H1 (cell line): ENCODE measurements around the gene TLR2. TPM values are rescaled to one million over a fixed set of nuclear protein-coding genes. Genes with fewer than 3 reads are reported as not detected.

ENCODE experiments used
- CHD1 ChIP-seq: IDR thresholded peaks from 2 replicates; pipeline ENCODE4 v1.6.1; 2012; ENCODE audit warnings: low read depth, low read length, improper control_type of control experiment
- JUND ChIP-seq: IDR thresholded peaks from 2 replicates; pipeline ENCODE4 v1.6.1; 2011; ENCODE audit warnings: mild to moderate bottlenecking, improper control_type of control experiment, low read length
- NANOG ChIP-seq: IDR thresholded peaks from 2 replicates; pipeline ENCODE4 v1.6.1; 2011; ENCODE audit warnings: low read length, low read depth, mild to moderate bottlenecking, inconsistent platforms; ENCODE audit not compliant: insufficient read depth, poor library complexity, severe bottlenecking
- TCF12 ChIP-seq: IDR thresholded peaks from 2 replicates; pipeline ENCODE4 v1.6.1; 2011; ENCODE audit warnings: low read depth, mild to moderate bottlenecking, low read length
- polyA plus RNA-seq, 7 experiments: library from polyadenylated mRNA; depleted of rRNA in 3 of 7; stranded (reverse) in 5 of 7; unstranded in 2 of 7; fragments of >200 nt in 5 of 7; fragments of 200-250 nt in 2 of 7; gene quantifications; 1 replicate in 5 of 7; 2 replicates in 1 of 7; 4 replicates in 1 of 7; pipeline versions ENCODE4 v1.2.1 to v1.2.3, GENCODE V29; 2011 to 2013; ENCODE audit warnings: missing spikeins in 2 of 7, mixed read lengths in 2 of 7
- total RNA-seq: library from RNA; stranded (reverse); fragmentation: NEBNext Ultra II Directional; extraction: Animal tissue kit (Norgen Biotek cat#: 25700); gene quantifications from 2 replicates; pipeline ENCODE4 v1.2.1, GENCODE V29; 2021
- TF ChIP-seq, protein P1 (sequence below): fragments of 300-600 bp; sonication (generic); IDR thresholded peaks from 2 replicates; pipeline ENCODE4 v1.7.1; 2012; ENCODE audit warnings: low read length, moderate library complexity, mild to moderate bottlenecking, inconsistent platforms; ENCODE audit not compliant: insufficient replicate concordance
- TF ChIP-seq, protein P2 (sequence below): IDR thresholded peaks from 2 replicates; pipeline ENCODE4 v1.6.1; 2011; ENCODE audit warnings: low read depth, mild to moderate bottlenecking, low read length; ENCODE audit not compliant: insufficient read depth
- TF ChIP-seq, protein P3 (sequence below): IDR thresholded peaks from 2 replicates; pipeline ENCODE4 v1.6.1; 2012; ENCODE audit warnings: low read length, inconsistent platforms

TLR2 gene
- total and polyA plus RNA-seq, 2 of the 8 experiments (the other 6 are each of a cell fraction or from before 2014, with no cell fraction given), result 1.3 TPM

DNA sequence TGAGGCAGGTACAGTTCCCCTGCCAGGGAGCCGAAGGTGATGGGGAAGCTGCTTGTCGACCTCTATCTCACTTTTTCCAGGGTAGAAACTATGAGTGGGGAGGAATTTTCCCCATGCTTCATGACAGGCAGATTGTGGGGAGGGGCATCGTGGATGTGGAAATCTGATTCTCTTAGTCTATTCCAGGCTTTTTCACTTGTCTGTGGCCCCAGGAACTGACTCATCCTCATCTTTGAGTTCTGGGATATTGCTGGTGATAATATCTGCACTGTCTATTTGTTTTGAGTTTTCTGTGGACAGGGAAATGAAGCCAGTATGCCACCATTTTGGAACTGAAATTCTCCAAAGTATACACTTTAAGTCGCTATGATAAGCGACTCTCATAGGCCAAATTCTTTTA lies 7.6 kb upstream of the TLR2 start (continued):
- TF ChIP-seq, protein P1, sequence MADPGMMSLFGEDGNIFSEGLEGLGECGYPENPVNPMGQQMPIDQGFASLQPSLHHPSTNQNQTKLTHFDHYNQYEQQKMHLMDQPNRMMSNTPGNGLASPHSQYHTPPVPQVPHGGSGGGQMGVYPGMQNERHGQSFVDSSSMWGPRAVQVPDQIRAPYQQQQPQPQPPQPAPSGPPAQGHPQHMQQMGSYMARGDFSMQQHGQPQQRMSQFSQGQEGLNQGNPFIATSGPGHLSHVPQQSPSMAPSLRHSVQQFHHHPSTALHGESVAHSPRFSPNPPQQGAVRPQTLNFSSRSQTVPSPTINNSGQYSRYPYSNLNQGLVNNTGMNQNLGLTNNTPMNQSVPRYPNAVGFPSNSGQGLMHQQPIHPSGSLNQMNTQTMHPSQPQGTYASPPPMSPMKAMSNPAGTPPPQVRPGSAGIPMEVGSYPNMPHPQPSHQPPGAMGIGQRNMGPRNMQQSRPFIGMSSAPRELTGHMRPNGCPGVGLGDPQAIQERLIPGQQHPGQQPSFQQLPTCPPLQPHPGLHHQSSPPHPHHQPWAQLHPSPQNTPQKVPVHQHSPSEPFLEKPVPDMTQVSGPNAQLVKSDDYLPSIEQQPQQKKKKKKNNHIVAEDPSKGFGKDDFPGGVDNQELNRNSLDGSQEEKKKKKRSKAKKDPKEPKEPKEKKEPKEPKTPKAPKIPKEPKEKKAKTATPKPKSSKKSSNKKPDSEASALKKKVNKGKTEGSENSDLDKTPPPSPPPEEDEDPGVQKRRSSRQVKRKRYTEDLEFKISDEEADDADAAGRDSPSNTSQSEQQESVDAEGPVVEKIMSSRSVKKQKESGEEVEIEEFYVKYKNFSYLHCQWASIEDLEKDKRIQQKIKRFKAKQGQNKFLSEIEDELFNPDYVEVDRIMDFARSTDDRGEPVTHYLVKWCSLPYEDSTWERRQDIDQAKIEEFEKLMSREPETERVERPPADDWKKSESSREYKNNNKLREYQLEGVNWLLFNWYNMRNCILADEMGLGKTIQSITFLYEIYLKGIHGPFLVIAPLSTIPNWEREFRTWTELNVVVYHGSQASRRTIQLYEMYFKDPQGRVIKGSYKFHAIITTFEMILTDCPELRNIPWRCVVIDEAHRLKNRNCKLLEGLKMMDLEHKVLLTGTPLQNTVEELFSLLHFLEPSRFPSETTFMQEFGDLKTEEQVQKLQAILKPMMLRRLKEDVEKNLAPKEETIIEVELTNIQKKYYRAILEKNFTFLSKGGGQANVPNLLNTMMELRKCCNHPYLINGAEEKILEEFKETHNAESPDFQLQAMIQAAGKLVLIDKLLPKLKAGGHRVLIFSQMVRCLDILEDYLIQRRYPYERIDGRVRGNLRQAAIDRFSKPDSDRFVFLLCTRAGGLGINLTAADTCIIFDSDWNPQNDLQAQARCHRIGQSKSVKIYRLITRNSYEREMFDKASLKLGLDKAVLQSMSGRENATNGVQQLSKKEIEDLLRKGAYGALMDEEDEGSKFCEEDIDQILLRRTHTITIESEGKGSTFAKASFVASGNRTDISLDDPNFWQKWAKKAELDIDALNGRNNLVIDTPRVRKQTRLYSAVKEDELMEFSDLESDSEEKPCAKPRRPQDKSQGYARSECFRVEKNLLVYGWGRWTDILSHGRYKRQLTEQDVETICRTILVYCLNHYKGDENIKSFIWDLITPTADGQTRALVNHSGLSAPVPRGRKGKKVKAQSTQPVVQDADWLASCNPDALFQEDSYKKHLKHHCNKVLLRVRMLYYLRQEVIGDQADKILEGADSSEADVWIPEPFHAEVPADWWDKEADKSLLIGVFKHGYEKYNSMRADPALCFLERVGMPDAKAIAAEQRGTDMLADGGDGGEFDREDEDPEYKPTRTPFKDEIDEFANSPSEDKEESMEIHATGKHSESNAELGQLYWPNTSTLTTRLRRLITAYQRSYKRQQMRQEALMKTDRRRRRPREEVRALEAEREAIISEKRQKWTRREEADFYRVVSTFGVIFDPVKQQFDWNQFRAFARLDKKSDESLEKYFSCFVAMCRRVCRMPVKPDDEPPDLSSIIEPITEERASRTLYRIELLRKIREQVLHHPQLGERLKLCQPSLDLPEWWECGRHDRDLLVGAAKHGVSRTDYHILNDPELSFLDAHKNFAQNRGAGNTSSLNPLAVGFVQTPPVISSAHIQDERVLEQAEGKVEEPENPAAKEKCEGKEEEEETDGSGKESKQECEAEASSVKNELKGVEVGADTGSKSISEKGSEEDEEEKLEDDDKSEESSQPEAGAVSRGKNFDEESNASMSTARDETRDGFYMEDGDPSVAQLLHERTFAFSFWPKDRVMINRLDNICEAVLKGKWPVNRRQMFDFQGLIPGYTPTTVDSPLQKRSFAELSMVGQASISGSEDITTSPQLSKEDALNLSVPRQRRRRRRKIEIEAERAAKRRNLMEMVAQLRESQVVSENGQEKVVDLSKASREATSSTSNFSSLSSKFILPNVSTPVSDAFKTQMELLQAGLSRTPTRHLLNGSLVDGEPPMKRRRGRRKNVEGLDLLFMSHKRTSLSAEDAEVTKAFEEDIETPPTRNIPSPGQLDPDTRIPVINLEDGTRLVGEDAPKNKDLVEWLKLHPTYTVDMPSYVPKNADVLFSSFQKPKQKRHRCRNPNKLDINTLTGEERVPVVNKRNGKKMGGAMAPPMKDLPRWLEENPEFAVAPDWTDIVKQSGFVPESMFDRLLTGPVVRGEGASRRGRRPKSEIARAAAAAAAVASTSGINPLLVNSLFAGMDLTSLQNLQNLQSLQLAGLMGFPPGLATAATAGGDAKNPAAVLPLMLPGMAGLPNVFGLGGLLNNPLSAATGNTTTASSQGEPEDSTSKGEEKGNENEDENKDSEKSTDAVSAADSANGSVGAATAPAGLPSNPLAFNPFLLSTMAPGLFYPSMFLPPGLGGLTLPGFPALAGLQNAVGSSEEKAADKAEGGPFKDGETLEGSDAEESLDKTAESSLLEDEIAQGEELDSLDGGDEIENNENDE, result no peak
- TF ChIP-seq TCF12 (no peak), NANOG (no peak), JUND (no peak), CHD1 (no peak)
- TF ChIP-seq, protein P2, sequence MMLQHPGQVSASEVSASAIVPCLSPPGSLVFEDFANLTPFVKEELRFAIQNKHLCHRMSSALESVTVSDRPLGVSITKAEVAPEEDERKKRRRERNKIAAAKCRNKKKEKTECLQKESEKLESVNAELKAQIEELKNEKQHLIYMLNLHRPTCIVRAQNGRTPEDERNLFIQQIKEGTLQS, result no peak
- TF ChIP-seq, protein P3, sequence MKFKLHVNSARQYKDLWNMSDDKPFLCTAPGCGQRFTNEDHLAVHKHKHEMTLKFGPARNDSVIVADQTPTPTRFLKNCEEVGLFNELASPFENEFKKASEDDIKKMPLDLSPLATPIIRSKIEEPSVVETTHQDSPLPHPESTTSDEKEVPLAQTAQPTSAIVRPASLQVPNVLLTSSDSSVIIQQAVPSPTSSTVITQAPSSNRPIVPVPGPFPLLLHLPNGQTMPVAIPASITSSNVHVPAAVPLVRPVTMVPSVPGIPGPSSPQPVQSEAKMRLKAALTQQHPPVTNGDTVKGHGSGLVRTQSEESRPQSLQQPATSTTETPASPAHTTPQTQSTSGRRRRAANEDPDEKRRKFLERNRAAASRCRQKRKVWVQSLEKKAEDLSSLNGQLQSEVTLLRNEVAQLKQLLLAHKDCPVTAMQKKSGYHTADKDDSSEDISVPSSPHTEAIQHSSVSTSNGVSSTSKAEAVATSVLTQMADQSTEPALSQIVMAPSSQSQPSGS, result no peak
- TF ChIP-seq, all 59 proteins: peak for 0
